Measurements from ENCODE around the gene AK5. TPM values are rescaled to one million over a fixed set of nuclear protein-coding genes. Genes with fewer than 3 reads are reported as not detected.

Gene AK5
- total and polyA plus RNA-seq, 4 donors = 0.71 to 8.9 (median 2.1) TPM; not detected in 1

DNA sequence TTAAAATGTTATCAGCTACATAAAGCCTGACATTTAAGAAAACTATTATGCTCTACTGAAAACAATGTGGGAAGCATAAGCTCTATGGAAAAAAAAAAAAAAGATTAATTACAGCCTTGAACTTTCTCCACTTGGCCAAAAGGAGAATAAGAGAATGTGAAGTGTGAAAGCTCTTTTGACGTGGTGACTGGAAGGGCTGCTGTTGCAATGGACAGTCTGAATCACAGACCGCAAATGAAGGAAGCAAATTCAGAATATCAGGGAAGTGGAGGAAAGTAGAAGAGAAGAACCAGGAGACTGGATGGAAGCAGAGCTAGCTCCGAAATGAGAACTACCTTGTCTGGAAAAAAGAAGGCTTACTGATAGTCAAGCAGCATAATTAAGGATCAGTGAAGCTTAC is 106.8 kb downstream of the AK5 start:
- Histone ChIP-seq H3K27ac (ENCODE audit: low read depth in 1 of 2, low read length in 2 of 2) (no peak overlapping the region), H3K9me3 (ENCODE audit: control insufficient read depth, low read length) (no peaks in the 10 kb centered on the region), H3K4me3 (ENCODE audit: low read length in 2 of 2) (no peak overlapping the region), H3K27me3 (ENCODE audit: control insufficient read depth in 1 of 2, insufficient read depth in 2 of 2, low read length in 1 of 2) (no peaks in the 10 kb centered on the region), H3K4me1 (ENCODE audit: control insufficient read depth in 1 of 2, insufficient read depth in 2 of 2, low read length in 2 of 2) (peaks cover 0 to 2% of the 10 kb centered on the region in 2 donors), H3K36me3 (ENCODE audit: control insufficient read depth in 1 of 2, insufficient read depth in 2 of 2, low read length in 1 of 2) (no peaks in the 10 kb centered on the region)
- 61 to 66% methylated on average over 3 of the region's 3 CpGs for WGBS, 2 donors
- intact Hi-C loops (cut with DNase I) = no loop called here
- ATAC-seq (ENCODE audit: low FRiP score) = no peak
- DNase-seq = no peak

DNA sequence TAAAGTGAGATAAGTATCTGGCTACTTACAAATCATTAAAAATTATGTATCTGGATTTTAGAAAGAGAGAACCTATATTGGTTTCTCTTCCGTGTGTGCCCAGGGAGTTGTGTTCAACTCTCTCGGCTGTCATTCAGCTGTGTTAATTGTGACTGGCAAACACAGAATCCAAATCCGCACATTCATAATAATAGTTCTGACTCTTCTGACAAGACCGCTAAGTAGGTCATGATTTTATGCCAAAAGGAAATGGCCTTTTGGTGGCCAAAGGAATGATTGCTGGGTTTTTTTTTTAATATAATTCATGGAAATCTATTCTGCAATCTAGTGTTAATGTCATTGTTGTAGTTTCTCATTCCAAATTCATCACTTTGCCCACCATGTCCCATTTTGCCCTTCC is 110.7 kb downstream of the AK5 start:
- ATAC-seq (ENCODE audit: low FRiP score) (no peak), DNase-seq (no peak)
- WGBS, 2 donors = 47 to 48% methylated on average over 4 of the region's 4 CpGs
- no peaks in the 10 kb centered on the region for H3K27me3 ChIP-seq (ENCODE audit: control insufficient read depth in 1 of 2, insufficient read depth in 2 of 2, low read length in 1 of 2)
- H3K4me3 ChIP-seq (ENCODE audit: low read length in 2 of 2) = no peak overlapping the region
- peaks cover 0 to 5% of the 10 kb centered on the region in 2 donors for H3K4me1 ChIP-seq (ENCODE audit: control insufficient read depth in 1 of 2, insufficient read depth in 2 of 2, low read length in 2 of 2)
- no peaks in the 10 kb centered on the region for H3K9me3 ChIP-seq (ENCODE audit: control insufficient read depth, low read length)
- no peaks in the 10 kb centered on the region for H3K36me3 ChIP-seq (ENCODE audit: control insufficient read depth in 1 of 2, insufficient read depth in 2 of 2, low read length in 1 of 2)
- H3K27ac ChIP-seq (ENCODE audit: low read depth in 1 of 2, low read length in 2 of 2) = no peak overlapping the region
- intact Hi-C loops (cut with DNase I) = no loop called here

DNA sequence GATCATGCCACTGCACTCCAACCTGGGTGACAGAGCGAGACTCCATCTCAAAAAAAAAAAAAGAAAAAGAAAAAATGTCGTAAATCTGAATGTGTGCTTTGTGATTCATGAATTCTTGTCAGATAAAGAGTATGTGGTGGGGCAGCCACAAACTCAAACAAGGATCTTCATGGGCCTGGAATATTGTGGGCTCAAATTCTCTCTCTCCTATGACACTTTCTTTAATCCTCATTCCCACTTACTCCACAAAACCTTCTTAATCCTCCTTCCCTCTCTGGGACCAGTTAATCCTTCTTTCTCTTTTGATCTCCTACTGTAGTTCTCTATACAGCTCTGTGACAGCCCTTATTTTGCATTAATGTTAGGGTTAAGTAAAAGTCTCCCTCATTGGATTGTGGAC is 112.3 kb downstream of the AK5 start:
- DNase-seq (no peak), ATAC-seq (ENCODE audit: low FRiP score) (no peak)
- no peak overlapping the region for H3K4me3 ChIP-seq (ENCODE audit: low read length in 2 of 2)
- no peak overlapping the region for H3K27ac ChIP-seq (ENCODE audit: low read depth in 1 of 2, low read length in 2 of 2)
- intact Hi-C loops (cut with DNase I) = no loop called here
- 66 to 77% methylated on average over 2 of the region's 2 CpGs for WGBS, 2 donors
- H3K27me3 ChIP-seq (ENCODE audit: control insufficient read depth in 1 of 2, insufficient read depth in 2 of 2, low read length in 1 of 2) = no peaks in the 10 kb centered on the region
- H3K9me3 ChIP-seq (ENCODE audit: control insufficient read depth, low read length) = no peaks in the 10 kb centered on the region
- H3K4me1 ChIP-seq (ENCODE audit: control insufficient read depth in 1 of 2, insufficient read depth in 2 of 2, low read length in 2 of 2) = peaks cover 0 to 5% of the 10 kb centered on the region in 2 donors
- H3K36me3 ChIP-seq (ENCODE audit: control insufficient read depth in 1 of 2, insufficient read depth in 2 of 2, low read length in 1 of 2) = no peaks in the 10 kb centered on the region

DNA sequence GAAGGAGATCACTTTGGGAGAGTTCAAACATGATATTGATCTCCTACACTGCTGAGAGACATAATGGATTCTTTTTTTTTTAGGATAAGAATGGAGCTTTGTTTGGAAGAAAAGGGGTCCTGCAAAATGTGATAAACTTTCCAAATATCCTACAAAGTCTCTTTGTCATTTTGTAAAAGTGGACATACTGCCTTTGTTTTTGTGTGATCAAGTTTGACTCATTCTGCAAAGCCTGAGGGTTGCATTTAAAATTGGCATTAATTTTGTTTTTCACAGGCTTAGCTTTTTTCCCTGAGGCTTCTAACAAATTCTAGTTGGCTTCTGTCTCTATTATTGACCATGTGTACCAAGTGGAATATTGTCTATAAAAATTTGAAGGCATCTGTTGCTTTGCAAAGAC is 113.2 kb downstream of the AK5 start:
- H3K9me3 ChIP-seq (ENCODE audit: control insufficient read depth, low read length) = no peaks in the 10 kb centered on the region
- no peak overlapping the region for H3K27ac ChIP-seq (ENCODE audit: low read depth in 1 of 2, low read length in 2 of 2)
- no peaks in the 10 kb centered on the region for H3K36me3 ChIP-seq (ENCODE audit: control insufficient read depth in 1 of 2, insufficient read depth in 2 of 2, low read length in 1 of 2)
- H3K4me3 ChIP-seq (ENCODE audit: low read length in 2 of 2) = no peak overlapping the region
- DNase-seq (no peak), ATAC-seq (ENCODE audit: low FRiP score) (no peak)
- intact Hi-C loops (cut with DNase I) = no loop called here
- H3K4me1 ChIP-seq (ENCODE audit: control insufficient read depth in 1 of 2, insufficient read depth in 2 of 2, low read length in 2 of 2) = peaks cover 0 to 5% of the 10 kb centered on the region in 2 donors
- no peaks in the 10 kb centered on the region for H3K27me3 ChIP-seq (ENCODE audit: control insufficient read depth in 1 of 2, insufficient read depth in 2 of 2, low read length in 1 of 2)

DNA sequence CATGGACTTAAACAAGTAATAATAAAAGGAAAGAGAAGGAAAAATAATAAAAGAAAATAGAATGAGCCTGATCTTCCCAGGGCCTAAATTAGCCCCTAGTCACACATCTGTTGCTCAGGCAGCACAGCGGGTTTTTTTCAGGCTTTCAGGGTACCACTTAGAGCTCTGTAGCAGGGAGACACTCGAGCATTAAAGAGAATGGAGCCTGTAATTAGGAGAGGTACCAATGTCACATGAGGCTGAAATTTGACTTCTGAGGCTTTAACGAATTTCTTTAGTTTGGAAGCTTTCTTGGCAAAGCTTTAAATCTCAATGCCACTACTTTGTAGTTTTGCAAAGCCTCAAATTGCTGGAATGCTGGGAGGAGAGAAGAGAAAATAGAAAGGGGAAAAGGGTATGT is 116.3 kb downstream of the AK5 start:
- no peak overlapping the region for H3K27ac ChIP-seq (ENCODE audit: low read depth in 1 of 2, low read length in 2 of 2)
- H3K4me3 ChIP-seq (ENCODE audit: low read length in 2 of 2) = no peak overlapping the region
- no peaks in the 10 kb centered on the region for H3K27me3 ChIP-seq (ENCODE audit: control insufficient read depth in 1 of 2, insufficient read depth in 2 of 2, low read length in 1 of 2)
- H3K4me1 ChIP-seq (ENCODE audit: control insufficient read depth in 1 of 2, insufficient read depth in 2 of 2, low read length in 2 of 2) = peaks cover 0 to 3% of the 10 kb centered on the region in 2 donors
- H3K36me3 ChIP-seq (ENCODE audit: control insufficient read depth in 1 of 2, insufficient read depth in 2 of 2, low read length in 1 of 2) = no peaks in the 10 kb centered on the region
- intact Hi-C loops (cut with DNase I) = no loop called here
- DNase-seq = no peak
- 59 to 66% methylated on average over 3 of the region's 3 CpGs for WGBS, 2 donors
- no peak for ATAC-seq (ENCODE audit: low FRiP score)
- H3K9me3 ChIP-seq (ENCODE audit: control insufficient read depth, low read length) = no peaks in the 10 kb centered on the region

DNA sequence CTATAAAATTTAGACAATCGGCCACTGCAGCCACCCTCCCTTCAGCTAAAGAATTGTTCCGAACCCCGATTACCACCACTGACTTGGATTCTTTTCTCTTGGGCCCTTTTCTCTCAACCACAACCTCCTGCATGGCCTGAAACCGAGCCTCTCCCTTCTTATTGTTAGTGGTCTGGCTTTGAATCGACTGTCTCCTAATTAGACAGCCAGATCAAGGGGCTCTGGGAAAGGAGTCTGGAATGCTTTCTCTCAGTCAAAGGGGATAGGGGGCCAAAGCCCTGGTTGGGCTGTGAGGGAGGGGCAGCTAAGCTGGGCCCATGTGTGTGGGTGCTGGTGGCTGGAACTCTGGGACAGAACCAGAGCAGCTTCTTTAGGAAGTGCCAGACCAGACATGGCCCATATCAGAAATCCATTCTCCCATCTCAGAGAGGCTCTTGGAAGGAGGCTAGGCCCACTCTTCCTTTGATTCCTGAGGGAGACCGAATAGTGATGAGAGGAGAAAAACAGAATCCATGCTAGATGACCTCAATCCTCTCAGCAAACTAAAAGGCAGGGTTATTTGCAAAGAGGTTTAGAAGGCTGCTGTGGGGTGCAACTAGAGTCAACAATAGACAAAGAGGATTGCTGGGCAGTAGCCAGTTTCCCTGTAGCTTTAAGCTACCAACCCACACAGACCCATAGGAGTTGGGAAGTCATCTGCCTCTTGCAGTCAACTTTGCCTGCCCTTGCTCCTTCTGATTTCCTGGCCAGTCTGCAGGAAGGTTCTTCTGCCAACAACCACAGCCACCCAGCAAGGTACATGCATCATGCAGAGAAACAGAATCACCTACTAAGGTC is 117.6 kb downstream of the AK5 start:
- H3K27me3 ChIP-seq (ENCODE audit: control insufficient read depth in 1 of 2, insufficient read depth in 2 of 2, low read length in 1 of 2) = no peaks in the 10 kb centered on the region
- no peak for DNase-seq
- 92 to 93% methylated on average over 6 of the region's 6 CpGs for WGBS, 2 donors
- ATAC-seq (ENCODE audit: low FRiP score) = no peak
- no peaks in the 10 kb centered on the region for H3K36me3 ChIP-seq (ENCODE audit: control insufficient read depth in 1 of 2, insufficient read depth in 2 of 2, low read length in 1 of 2)
- no peak overlapping the region for H3K4me3 ChIP-seq (ENCODE audit: low read length in 2 of 2)
- H3K27ac ChIP-seq (ENCODE audit: low read depth in 1 of 2, low read length in 2 of 2) = no peak overlapping the region
- no peaks in the 10 kb centered on the region for H3K9me3 ChIP-seq (ENCODE audit: control insufficient read depth, low read length)
- H3K4me1 ChIP-seq (ENCODE audit: control insufficient read depth in 1 of 2, insufficient read depth in 2 of 2, low read length in 2 of 2) = peaks cover 0 to 3% of the 10 kb centered on the region in 2 donors
- intact Hi-C loops (cut with DNase I) = no loop called here

DNA sequence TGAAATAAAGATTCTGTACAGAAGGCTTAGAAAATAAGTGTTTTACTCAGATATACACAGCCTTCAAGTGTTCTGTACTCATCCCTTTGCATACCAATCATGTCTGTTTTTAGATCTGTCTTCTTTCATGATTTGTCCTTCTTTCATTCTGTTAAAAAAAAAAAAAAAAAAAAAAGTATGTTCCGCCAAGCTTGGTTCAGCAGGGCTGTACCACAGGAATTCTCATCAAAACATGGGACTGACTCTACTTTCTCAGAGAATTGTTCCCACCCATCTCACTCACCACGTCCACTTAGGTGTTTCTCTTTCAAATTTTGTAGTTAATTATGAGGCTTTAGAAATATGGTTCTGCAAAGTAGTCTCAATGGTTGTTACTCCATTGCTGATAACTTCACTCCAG is 119.0 kb downstream of the AK5 start:
- intact Hi-C loops (cut with DNase I) = no loop called here
- H3K9me3 ChIP-seq (ENCODE audit: control insufficient read depth, low read length) = no peaks in the 10 kb centered on the region
- ATAC-seq (ENCODE audit: low FRiP score) (no peak), DNase-seq (no peak)
- no peaks in the 10 kb centered on the region for H3K36me3 ChIP-seq (ENCODE audit: control insufficient read depth in 1 of 2, insufficient read depth in 2 of 2, low read length in 1 of 2)
- H3K4me3 ChIP-seq (ENCODE audit: low read length in 2 of 2) = no peak overlapping the region
- peaks cover 0 to 3% of the 10 kb centered on the region in 2 donors for H3K4me1 ChIP-seq (ENCODE audit: control insufficient read depth in 1 of 2, insufficient read depth in 2 of 2, low read length in 2 of 2)
- WGBS, 2 donors = 73 to 87% methylated on average over 2 of the region's 2 CpGs
- H3K27ac ChIP-seq (ENCODE audit: low read depth in 1 of 2, low read length in 2 of 2) = no peak overlapping the region
- no peaks in the 10 kb centered on the region for H3K27me3 ChIP-seq (ENCODE audit: control insufficient read depth in 1 of 2, insufficient read depth in 2 of 2, low read length in 1 of 2)

DNA sequence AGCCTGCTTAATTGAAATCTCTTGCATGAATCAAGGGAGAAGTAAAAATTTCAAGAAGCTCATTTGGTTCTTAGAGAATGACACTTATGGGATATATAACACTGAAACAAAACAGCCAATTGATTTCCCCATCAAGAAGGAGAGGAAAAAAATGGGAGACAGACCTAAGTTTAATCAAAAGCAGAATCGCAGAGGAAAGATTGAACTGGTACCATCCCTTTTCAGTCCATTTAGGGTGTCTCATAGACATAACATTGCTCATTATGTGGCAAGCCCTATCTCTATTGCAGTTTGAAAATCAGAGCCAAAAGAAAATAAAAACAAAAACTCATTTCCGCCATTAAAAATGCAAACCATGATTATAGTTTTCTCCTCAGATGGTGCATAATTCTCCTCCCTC is 119.6 kb downstream of the AK5 start:
- H3K36me3 ChIP-seq (ENCODE audit: control insufficient read depth in 1 of 2, insufficient read depth in 2 of 2, low read length in 1 of 2) = no peaks in the 10 kb centered on the region
- no peak for DNase-seq
- H3K27ac ChIP-seq (ENCODE audit: low read depth in 1 of 2, low read length in 2 of 2) = no peak overlapping the region
- ATAC-seq (ENCODE audit: low FRiP score) = no peak
- intact Hi-C loops (cut with DNase I) = no loop called here
- no peak overlapping the region for H3K4me3 ChIP-seq (ENCODE audit: low read length in 2 of 2)
- H3K27me3 ChIP-seq (ENCODE audit: control insufficient read depth in 1 of 2, insufficient read depth in 2 of 2, low read length in 1 of 2) = no peaks in the 10 kb centered on the region
- peaks cover 3 to 5% of the 10 kb centered on the region in 2 donors for H3K4me1 ChIP-seq (ENCODE audit: control insufficient read depth in 1 of 2, insufficient read depth in 2 of 2, low read length in 2 of 2)
- no peaks in the 10 kb centered on the region for H3K9me3 ChIP-seq (ENCODE audit: control insufficient read depth, low read length)
- WGBS, 2 donors = 91 to 96% methylated on average over 2 of the region's 2 CpGs

DNA sequence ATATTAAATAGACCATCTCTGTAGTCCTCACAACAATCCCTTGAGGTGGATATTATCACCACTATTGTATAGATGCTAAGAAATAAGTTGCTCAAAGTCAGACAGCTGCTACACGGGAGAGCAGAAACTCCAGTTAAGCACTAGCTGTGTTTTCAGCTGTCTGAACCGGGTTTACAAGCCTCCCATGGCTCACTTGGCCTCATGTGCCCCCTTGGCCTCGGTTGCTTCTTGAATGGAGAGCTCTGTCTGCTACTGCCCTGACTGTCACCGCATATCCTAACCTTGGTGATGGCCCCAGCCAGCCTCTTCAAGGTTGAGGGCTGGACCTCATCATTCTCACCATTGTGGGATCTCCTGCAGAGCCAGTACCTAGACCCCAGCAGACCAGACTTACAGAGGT is 123.4 kb downstream of the AK5 start:
- Histone ChIP-seq H3K4me3 (ENCODE audit: low read length in 2 of 2) (no peak overlapping the region), H3K4me1 (ENCODE audit: control insufficient read depth in 1 of 2, insufficient read depth in 2 of 2, low read length in 2 of 2) (peaks cover 4 to 7% of the 10 kb centered on the region in 2 donors), H3K36me3 (ENCODE audit: control insufficient read depth in 1 of 2, insufficient read depth in 2 of 2, low read length in 1 of 2) (no peaks in the 10 kb centered on the region), H3K27ac (ENCODE audit: low read depth in 1 of 2, low read length in 2 of 2) (no peak overlapping the region), H3K9me3 (ENCODE audit: control insufficient read depth, low read length) (no peaks in the 10 kb centered on the region), H3K27me3 (ENCODE audit: control insufficient read depth in 1 of 2, insufficient read depth in 2 of 2, low read length in 1 of 2) (no peaks in the 10 kb centered on the region)
- 68 to 76% methylated on average over 4 of the region's 4 CpGs for WGBS, 2 donors
- ATAC-seq (ENCODE audit: low FRiP score) = no peak
- DNase-seq = no peak
- intact Hi-C loops (cut with DNase I) = no loop called here
